Neural cell (in vitro differentiated cells): Measurements from ENCODE around the gene TPSD1. TPM values are rescaled to one million over a fixed set of nuclear protein-coding genes. Genes with fewer than 3 reads are reported as not detected.
"Not testable (repeated sequence)": the region's sequence is repeated elsewhere in the genome, so short reads cannot be mapped to it uniquely, and the experiment has no call there.

Source experiments
- H2AFZ ChIP-seq: fragments of 200-600, 300-800 bp; sonication (generic), shearing (Covaris generic); 2 replicates; pipeline ENCODE4 v1.6.0; 2014; ENCODE audit warnings: low read depth, mild to moderate bottlenecking, antibody characterized with exemption, low read length, moderate library complexity
- H3F3A ChIP-seq: fragments of 200-600 bp; shearing (Covaris generic); 2 replicates; pipeline ENCODE4 v1.6.1; 2016; ENCODE audit warnings: mild to moderate bottlenecking, moderate library complexity, mixed read lengths, antibody characterized with exemption, low read length; ENCODE audit not compliant: insufficient read depth, poor library complexity, severe bottlenecking
- H3K27ac ChIP-seq: fragments of 200-600, 300-800 bp; sonication (generic), shearing (Covaris generic); 2 replicates; pipeline ENCODE4 v1.5.1; 2014; ENCODE audit warnings: mild to moderate bottlenecking, low read length, moderate library complexity
- H3K27me3 ChIP-seq: fragments of 300-800, 200-600 bp; sonication (generic), shearing (Covaris generic); 2 replicates; pipeline ENCODE4 v1.6.0; 2014; ENCODE audit warnings: mild to moderate bottlenecking, low read depth, low read length, moderate library complexity; ENCODE audit not compliant: insufficient read depth
- H3K36me3 ChIP-seq: fragments of 300-800, 200-600 bp; sonication (generic), shearing (Covaris generic); 2 replicates; pipeline ENCODE4 v1.5.1; 2014; ENCODE audit warnings: mild to moderate bottlenecking, antibody characterized with exemption, low read length, moderate library complexity; ENCODE audit not compliant: insufficient read depth
- H3K4me2 ChIP-seq: fragments of 300-800, 200-600 bp; sonication (generic), shearing (Covaris generic); 2 replicates; pipeline ENCODE4 v1.6.0; 2014; ENCODE audit warnings: mild to moderate bottlenecking, low read length
- H3K4me3 ChIP-seq: fragments of 300-800, 200-600 bp; sonication (generic), shearing (Covaris generic); 2 replicates; pipeline ENCODE4 v1.5.1; 2014; ENCODE audit warnings: mild to moderate bottlenecking, low read length, moderate library complexity
- H3K79me2 ChIP-seq: fragments of 200-600 bp; shearing (Covaris generic); replicated peaks from 2 replicates; pipeline ENCODE4 v1.6.0; 2014; ENCODE audit warnings: mild to moderate bottlenecking, low read length, moderate library complexity; ENCODE audit not compliant: insufficient read depth
- H3K9ac ChIP-seq: fragments of 300-800, 200-600 bp; sonication (generic), shearing (Covaris generic); 2 replicates; pipeline ENCODE4 v1.6.1; 2016; ENCODE audit warnings: mild to moderate bottlenecking, low read length, mixed read lengths
- H3K9me2 ChIP-seq: fragments of 200-600 bp; shearing (Covaris generic); 2 replicates; pipeline ENCODE4 v1.6.1; 2016; ENCODE audit warnings: mild to moderate bottlenecking, low read length, mixed read lengths; ENCODE audit not compliant: insufficient read depth
- H3K9me3 ChIP-seq: fragments of 200-600, 300-800 bp; sonication (generic), shearing (Covaris generic); 2 replicates; pipeline ENCODE4 v1.6.1; 2016; ENCODE audit warnings: mild to moderate bottlenecking, mixed run types, low read length, moderate library complexity, mixed read lengths
- H4K20me1 ChIP-seq: fragments of 200-600 bp; shearing (Covaris generic); 2 replicates; pipeline ENCODE4 v1.6.1; 2016; ENCODE audit warnings: mild to moderate bottlenecking, mixed run types; ENCODE audit not compliant: insufficient read depth
- CTCF ChIP-seq: fragments of 450-650 bp; IDR thresholded peaks from 2 replicates; pipeline ENCODE4 v1.5.1; 2014; ENCODE audit warnings: antibody characterized with exemption, mild to moderate bottlenecking, moderate library complexity; ENCODE audit not compliant: poor library complexity, severe bottlenecking
- EP300 ChIP-seq: fragments of 450-650 bp; conservative IDR thresholded peaks from 2 replicates; pipeline ENCODE4 v1.6.1; 2014; ENCODE audit warnings: antibody characterized with exemption, mild to moderate bottlenecking, moderate library complexity; ENCODE audit not compliant: poor library complexity, severe bottlenecking
- EZH2 ChIP-seq: fragments of 200-600, 300-800 bp; shearing (Covaris generic), sonication (generic); IDR thresholded peaks from 2 replicates; pipeline ENCODE4 v1.6.1; 2014; ENCODE audit warnings: antibody characterized with exemption, low read length, borderline replicate concordance, mild to moderate bottlenecking; ENCODE audit not compliant: insufficient read depth, poor library complexity, severe bottlenecking
- MXI1 ChIP-seq: fragments of 450-650 bp; conservative IDR thresholded peaks from 2 replicates; pipeline ENCODE4 v1.6.1; 2014; ENCODE audit warnings: antibody characterized with exemption, mild to moderate bottlenecking; ENCODE audit not compliant: poor library complexity, severe bottlenecking
- POLR2AphosphoS5 ChIP-seq: IDR thresholded peaks from 2 replicates; pipeline ENCODE4 v1.6.1; 2012
- RAD21 ChIP-seq: fragments of 450-650 bp; conservative IDR thresholded peaks from 2 replicates; pipeline ENCODE4 v1.6.1; 2014; ENCODE audit warnings: antibody characterized with exemption, mild to moderate bottlenecking, moderate library complexity
- REST ChIP-seq: IDR thresholded peaks from 2 replicates; pipeline ENCODE4 v1.6.1; 2012; ENCODE audit warnings: borderline replicate concordance
- SMC3 ChIP-seq: fragments of 450-650 bp; conservative IDR thresholded peaks from 2 replicates; pipeline ENCODE4 v1.6.1; 2014; ENCODE audit warnings: antibody characterized with exemption, mild to moderate bottlenecking, moderate library complexity; ENCODE audit not compliant: poor library complexity
- TAF1 ChIP-seq: IDR thresholded peaks from 2 replicates; pipeline ENCODE4 v1.6.1; 2012; ENCODE audit warnings: low read depth
- polyA plus RNA-seq: library from polyadenylated mRNA; depleted of rRNA; stranded (reverse); fragments of >200 nt; gene quantifications from 2 replicates; pipeline ENCODE4 v1.2.3, GENCODE V29; 2014

The TPSD1 gene
- polyA plus RNA-seq, 1 donor from 2014 or later = not detected

- TF ChIP-seq EP300 (no peak), TAF1 (no peak), REST (no peak), CTCF (no peak)
- H3K9me3 ChIP-seq = no peaks in the 10 kb centered on the region
- H3K9me2 ChIP-seq = no peaks in the 10 kb centered on the region
- no peaks in the 10 kb centered on the region for H3K36me3 ChIP-seq
- no peak overlapping the region for H3K27ac ChIP-seq
- no peaks in the 10 kb centered on the region for H3K27me3 ChIP-seq
- no peaks in the 10 kb centered on the region for H3F3A ChIP-seq
- H3K4me2 ChIP-seq = no peak overlapping the region
- no peaks in the 10 kb centered on the region for H3K79me2 ChIP-seq
- no peak overlapping the region for H3K9ac ChIP-seq
- H4K20me1 ChIP-seq = no peaks in the 10 kb centered on the region
- no peak overlapping the region for H2AFZ ChIP-seq
- no peak overlapping the region for H3K4me3 ChIP-seq
Observed at GRCh38 chr16:1265826-1266225, 10.0 kb downstream of the TPSD1 start.

GRCh38 chr16:1269418-1269817 is 13.5 kb downstream of the TPSD1 start:
- H3K9ac ChIP-seq, H3K9me2 ChIP-seq, H3K36me3 ChIP-seq, H4K20me1 ChIP-seq, H3F3A ChIP-seq, H3K4me2 ChIP-seq, H3K9me3 ChIP-seq, H3K27ac ChIP-seq, H2AFZ ChIP-seq, H3K79me2 ChIP-seq, H3K4me3 ChIP-seq, H3K27me3 ChIP-seq: not testable (repeated sequence)

- H3F3A ChIP-seq = no peaks in the 10 kb centered on the region
- H3K79me2 ChIP-seq = no peaks in the 10 kb centered on the region
- TF ChIP-seq SMC3 (no peak), CTCF (no peak), RAD21 (no peak), EP300 (no peak), EZH2 (no peak), POLR2AphosphoS5 (no peak), MXI1 (no peak), TAF1 (no peak)
- H3K4me2 ChIP-seq = no peak overlapping the region
- no peaks in the 10 kb centered on the region for H3K9me3 ChIP-seq
- H3K9me2 ChIP-seq = no peaks in the 10 kb centered on the region
- no peak overlapping the region for H2AFZ ChIP-seq
- H3K27me3 ChIP-seq = no peaks in the 10 kb centered on the region
- H3K36me3 ChIP-seq = no peaks in the 10 kb centered on the region
- H3K27ac ChIP-seq = no peak overlapping the region
- H4K20me1 ChIP-seq = no peaks in the 10 kb centered on the region
- H3K4me3 ChIP-seq = no peak overlapping the region
- no peak overlapping the region for H3K9ac ChIP-seq
Observed at GRCh38 chr16:1271380-1271723, 15.5 kb downstream of the TPSD1 start.

GRCh38 chr16:1271724-1272413 is 16.0 kb downstream of the TPSD1 start:
- H3K9me2 ChIP-seq, H3K4me3 ChIP-seq, H3K36me3 ChIP-seq, H3K27me3 ChIP-seq, H3K79me2 ChIP-seq, H3K9ac ChIP-seq, H3K27ac ChIP-seq, H3K9me3 ChIP-seq, H2AFZ ChIP-seq, H3F3A ChIP-seq, H3K4me2 ChIP-seq, H4K20me1 ChIP-seq: not testable (repeated sequence)
